Cortex of kidney (tissue), 1 donor: ENCODE results near the gene CENPN.

Source experiments
- DNase-seq: peaks from one replicate; lab custom pipeline; 2025; lab: John Stamatoyannopoulos, UW

CENPN gene

GRCh38 chr16:81029930-81030604, 23.1 kb downstream of the CENPN start:
- DNase-seq: no peak

DNA sequence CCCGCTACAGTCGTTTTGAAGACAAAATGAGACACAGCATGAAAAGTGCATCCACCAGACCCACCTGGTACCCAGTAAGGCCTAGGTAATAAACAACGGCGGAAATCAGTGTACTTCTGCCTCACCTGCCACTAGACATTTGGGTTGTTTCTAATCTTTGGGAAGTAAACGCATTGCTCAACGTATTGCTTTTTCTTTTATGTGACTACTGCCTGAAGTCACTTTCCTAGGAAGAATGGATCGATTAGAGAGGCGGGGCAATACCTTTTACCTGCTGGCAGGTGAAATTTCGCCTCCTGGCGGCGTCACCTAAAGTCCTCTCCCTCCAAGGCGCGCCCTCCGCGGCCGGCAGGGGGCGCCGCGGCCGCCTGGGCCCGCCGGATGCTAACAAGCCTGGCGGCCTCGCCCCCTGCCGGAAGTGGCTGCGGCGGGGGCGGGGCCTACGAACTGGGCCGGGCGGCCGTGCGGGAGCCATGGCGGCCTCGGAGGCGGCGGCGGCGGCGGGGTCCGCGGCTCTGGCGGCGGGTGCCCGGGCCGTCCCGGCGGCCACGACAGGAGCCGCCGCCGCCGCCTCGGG, 28.5 kb downstream of the CENPN start, which contains the start of gene ATMIN:
Gene ATMIN, plus strand, starts transcription at position 445 of the 577 bp plus-strand sequence. Its CDS starts 29 bp downstream, at position 474.
- DNase-seq: peak; percentile 31

- no peak for DNase-seq
Measured at GRCh38 chr16:81035975-81036750, 29.1 kb downstream of the CENPN start.

DNA sequence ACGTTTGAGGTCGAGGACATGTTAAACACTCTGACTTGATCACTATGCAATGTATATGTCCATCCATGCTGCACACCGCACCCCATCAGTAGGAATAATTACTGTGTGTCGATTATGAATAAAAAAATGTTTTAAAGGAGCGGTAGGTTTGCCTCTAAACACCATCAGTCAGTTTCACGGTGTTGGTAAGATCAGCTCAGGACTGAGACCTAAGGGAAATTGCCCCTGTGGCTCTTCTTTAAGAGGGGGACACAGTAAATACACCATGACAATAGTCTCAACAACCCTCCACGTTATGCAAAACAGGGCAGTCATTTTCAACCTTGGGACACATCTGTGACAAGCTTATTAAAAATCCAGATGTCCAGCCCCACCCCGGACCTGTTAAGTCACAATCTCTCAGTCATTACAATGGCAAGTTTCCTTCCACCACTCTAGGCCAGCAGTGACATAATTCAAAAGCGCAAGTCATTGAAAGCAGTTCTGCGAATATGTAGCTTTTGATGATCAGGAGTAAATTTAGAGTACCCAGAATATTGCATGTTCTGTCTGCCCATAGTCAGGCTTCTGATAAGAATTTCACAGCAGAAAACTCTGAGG, 29.8 kb downstream of the CENPN start:
- no peak for DNase-seq

GRCh38 chr16:81040131-81040530, 33.1 kb downstream of the CENPN start:
- no peak for DNase-seq

- DNase-seq: no peak
Measured at GRCh38 chr16:81040842-81041241, 33.8 kb downstream of the CENPN start.

DNA sequence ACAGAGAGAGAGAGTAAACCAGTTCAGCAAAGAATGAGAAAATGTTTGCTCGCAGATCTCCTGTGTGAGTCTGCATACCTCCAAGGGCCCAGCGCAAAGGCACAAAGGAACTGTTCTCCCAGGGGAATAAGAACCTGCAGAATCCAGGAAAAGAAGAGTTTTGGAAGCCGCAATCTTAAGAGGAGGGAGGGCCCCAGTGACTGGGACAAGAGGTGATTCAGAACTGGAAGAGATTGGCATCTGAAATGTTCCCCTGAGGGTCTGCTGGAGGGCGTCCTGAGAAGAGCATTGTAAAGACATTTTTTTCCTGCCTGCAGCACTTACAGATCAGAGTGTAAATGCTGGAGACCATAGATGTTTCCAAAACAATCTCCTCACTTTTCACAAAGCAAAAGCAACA, 34.7 kb downstream of the CENPN start:
- DNase-seq: no peak

GRCh38 chr16:81042821-81043220, 35.8 kb downstream of the CENPN start:
- no peak for DNase-seq

- no peak for DNase-seq
Measured at GRCh38 chr16:81053761-81054160, 46.7 kb downstream of the CENPN start.

GRCh38 chr16:81060576-81061306, 53.7 kb downstream of the CENPN start:
- no peak for DNase-seq

GRCh38 chr16:81061307-81061640, 54.3 kb downstream of the CENPN start:
- no peak for DNase-seq

- no peak for DNase-seq
Measured at GRCh38 chr16:81061871-81062608, 55.0 kb downstream of the CENPN start.

GRCh38 chr16:81066681-81067080, 59.7 kb downstream of the CENPN start:
- DNase-seq: no peak

DNA sequence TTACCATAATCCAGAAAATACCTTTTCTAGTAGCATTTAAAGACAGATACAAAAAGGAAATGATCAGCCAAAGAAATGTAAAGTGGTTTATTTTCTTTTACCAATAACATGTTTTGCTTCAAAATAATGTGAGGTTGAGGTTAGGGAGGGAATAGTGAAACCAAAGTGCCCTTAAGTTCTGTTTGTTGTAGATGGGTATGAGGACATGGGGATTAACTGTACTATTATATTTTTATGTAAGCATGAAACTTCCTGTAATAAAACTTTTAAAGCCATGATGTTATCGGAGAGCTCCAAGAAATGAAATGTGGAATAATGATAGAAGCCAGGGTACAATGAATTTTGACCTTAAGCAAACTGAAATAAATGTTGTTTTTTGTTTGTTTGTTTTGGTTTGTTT, 60.2 kb downstream of the CENPN start:
- DNase-seq: no peak

- DNase-seq: no peak
Measured at GRCh38 chr16:81069063-81069462, 62.0 kb downstream of the CENPN start.

GRCh38 chr16:81070979-81071378, 64.0 kb downstream of the CENPN start:
- DNase-seq: no peak

DNA sequence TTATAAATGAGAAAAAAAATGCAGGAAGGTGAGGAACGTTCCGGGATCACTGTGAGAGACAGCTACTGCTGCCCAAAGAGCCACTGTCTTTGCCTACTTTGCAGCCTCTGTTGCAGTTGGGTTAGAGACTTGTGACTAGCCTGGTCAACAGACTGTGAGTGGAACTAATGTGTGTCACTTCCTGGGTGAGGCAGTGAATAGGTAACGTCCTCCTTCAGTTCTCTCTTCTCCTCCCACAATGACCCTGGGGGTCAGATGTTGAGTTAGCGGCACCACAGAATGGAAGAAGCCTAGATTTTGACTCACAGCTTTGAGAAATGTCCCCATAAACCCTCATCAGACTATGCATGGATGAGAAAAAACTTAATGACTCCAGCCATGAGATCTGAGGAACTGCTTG, 64.8 kb downstream of the CENPN start:
- no peak for DNase-seq

- DNase-seq: no peak
Measured at GRCh38 chr16:81073560-81074330, 66.7 kb downstream of the CENPN start.

DNA sequence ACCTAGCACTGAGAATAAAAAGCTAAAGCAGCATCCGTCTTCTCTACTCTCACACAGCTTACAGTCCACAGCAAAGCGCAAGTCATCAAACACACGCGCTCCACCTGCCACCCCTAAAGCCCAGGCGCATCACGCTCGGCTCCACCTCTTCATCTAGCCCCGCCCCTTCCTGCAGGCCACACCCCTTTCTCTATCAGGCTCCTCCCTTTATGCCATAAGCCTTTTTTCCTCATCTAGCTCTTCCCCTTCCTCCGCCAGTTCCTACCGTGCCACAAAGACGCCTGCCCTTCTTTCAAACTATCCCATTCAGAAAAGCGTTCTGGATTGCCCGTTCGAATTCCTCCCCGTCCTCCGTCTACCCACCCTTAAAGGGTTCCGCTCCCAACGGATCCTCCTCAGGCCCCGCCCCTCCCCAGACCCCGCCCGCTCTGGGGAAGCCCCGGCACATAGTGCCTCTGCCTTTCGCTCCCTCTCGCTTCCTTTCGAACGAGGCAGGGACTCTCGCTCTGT, 69.6 kb downstream of the CENPN start:
- DNase-seq: no peak
